ENCODE measurements around the gene MRPS7. TPM values are rescaled to one million over a fixed set of nuclear protein-coding genes. Genes with fewer than 3 reads are reported as not detected.
A peak's percentile ranks its signal among the peaks of the same experiment; 100 is the strongest.

The MRPS7 gene
- total and polyA plus RNA-seq, 9 of the 15 experiments (the other 6 are each of a cell fraction or from before 2014, with no cell fraction given), result 107 to 244 (median 132) TPM

GRCh38 chr17:75289115-75289831 lies 27.6 kb downstream of the MRPS7 start, which contains the start of gene SLC25A19 (continued):
- peak; percentile 45 for TF ChIP-seq MGA (IDR thresholded peaks at IDR 0.05)
- no peak for TF ChIP-seq SMARCA5 (IDR thresholded peaks at IDR 0.05)
- TF ChIP-seq CBFB (CRISPR knock-in tag; IDR thresholded peaks at IDR 0.05), result no peak
- no peak for TF ChIP-seq FOXM1 (IDR thresholded peaks at IDR 0.05; ENCODE audit: low read depth)
- TF ChIP-seq FOXM1 (CRISPR knock-in tag; IDR thresholded peaks at IDR 0.05; ENCODE audit: low read depth), result no peak
- no peak for TF ChIP-seq RBM39 (optimal IDR thresholded peaks at IDR 0.05; ENCODE audit: low read depth, low read length)
- TF ChIP-seq ERF (CRISPR knock-in tag; IDR thresholded peaks at IDR 0.05), result peak; percentile 56; the same call in 1 of the 2 replicates
- peak; percentile 20; the same call in 1 of the 2 replicates for TF ChIP-seq TEAD4 (IDR thresholded peaks at IDR 0.05; ENCODE audit: low read length)
- no peak for TF ChIP-seq TEAD4 (CRISPR knock-in tag; IDR thresholded peaks at IDR 0.05; ENCODE audit: borderline replicate concordance)
- 0 out of 2 replicates have a peak, but pooled peaks have one; percentile 12 for TF ChIP-seq FOXJ2 (tag; IDR thresholded peaks at IDR 0.05)
- TF ChIP-seq GATAD2A (IDR thresholded peaks at IDR 0.05), result no peak
- TF ChIP-seq ARID4B (CRISPR knock-in tag; IDR thresholded peaks at IDR 0.05), result peak; percentile 80
- TF ChIP-seq PHB2 (IDR thresholded peaks at IDR 0.05; ENCODE audit: low read depth), result no peak
- no peak for TF ChIP-seq NCOA4 (IDR thresholded peaks at IDR 0.05; ENCODE audit: partially characterized antibody)

Data from K562 (cell line).